Tibial nerve (tissue), 4 donors: ENCODE measurements around the gene PRICKLE1. TPM values are rescaled to one million over a fixed set of nuclear protein-coding genes. Genes with fewer than 3 reads are reported as not detected.

ENCODE experiments used
- DNase-seq, 2 donors: peaks; one replicate each; pipeline ENCODE4 v3.0.0-alpha.2; 2019; ENCODE audit warnings: low spot score in 2 of 2
- H3K27ac ChIP-seq, 4 donors: fragments of 200-600 bp; sonication (generic) in 3 of 4; one replicate each; pipeline ENCODE4 v1.5.1; 2017 to 2019; ENCODE audit warnings: mild to moderate bottlenecking in 1 of 4
- H3K27me3 ChIP-seq, 2 donors: fragments of 200-600 bp; sonication (generic) in 1 of 2; one replicate each; pipeline versions ENCODE4 v1.5.1 to v1.6.0; 2017 to 2019
- H3K36me3 ChIP-seq, 3 donors: fragments of 200-600 bp; sonication (generic); one replicate each; pipeline ENCODE4 v1.5.1; 2018 to 2019
- H3K4me1 ChIP-seq, 4 donors: fragments of 200-600 bp; sonication (generic) in 3 of 4; one replicate each; pipeline ENCODE4 v1.5.1; 2017 to 2019
- H3K4me3 ChIP-seq, 4 donors: fragments of 200-600 bp; sonication (generic) in 3 of 4; one replicate each; pipeline ENCODE4 v1.5.1; 2017 to 2019; ENCODE audit warnings: mild to moderate bottlenecking in 1 of 4, moderate library complexity in 1 of 4
- H3K9me3 ChIP-seq, 4 donors: fragments of 200-600 bp; sonication (generic) in 3 of 4; one replicate each; pipeline ENCODE4 v1.5.1; 2017 to 2019
- EP300 ChIP-seq, 2 donors: sonication (generic); formaldehyde crosslinking; IDR thresholded peaks; one replicate each; pipeline ENCODE4 v1.6.1; 2017; ENCODE audit warnings: antibody characterized with exemption in 2 of 2, mild to moderate bottlenecking in 1 of 2
- POLR2A ChIP-seq, 2 donors: fragments of 450-650 bp; IDR thresholded peaks; one replicate each; pipeline ENCODE4 v1.6.1; 2017; ENCODE audit warnings: antibody characterized with exemption in 2 of 2, mild to moderate bottlenecking in 2 of 2, moderate library complexity in 2 of 2
- WGBS, 2 donors: methylation state at CpG; one replicate each; pipeline ENCODE4 v1.1.5; 2018; 5-methylcytosine and 5-hydroxymethylcytosine counted together
- total RNA-seq, 4 donors: library from RNA; depleted of rRNA; stranded (reverse); fragments of >200 nt; gene quantifications; one replicate each; pipeline ENCODE4 v1.1.0, GENCODE V29; 2016
- TF ChIP-seq, protein P1 (sequence below), 5 experiments: fragments of 200-600 bp in 3 of 5; fragments of 450-650 bp in 2 of 5; sonication (generic) in 3 of 5; IDR thresholded peaks; one replicate each; pipeline ENCODE4 v1.5.1; 2016 to 2019; ENCODE audit warnings: antibody characterized with exemption in 5 of 5, mild to moderate bottlenecking in 3 of 5, moderate library complexity in 2 of 5

PRICKLE1 gene
- total RNA-seq, 4 donors from 2014 or later, result 21.6 to 51.7 (median 34.5) TPM

DNA sequence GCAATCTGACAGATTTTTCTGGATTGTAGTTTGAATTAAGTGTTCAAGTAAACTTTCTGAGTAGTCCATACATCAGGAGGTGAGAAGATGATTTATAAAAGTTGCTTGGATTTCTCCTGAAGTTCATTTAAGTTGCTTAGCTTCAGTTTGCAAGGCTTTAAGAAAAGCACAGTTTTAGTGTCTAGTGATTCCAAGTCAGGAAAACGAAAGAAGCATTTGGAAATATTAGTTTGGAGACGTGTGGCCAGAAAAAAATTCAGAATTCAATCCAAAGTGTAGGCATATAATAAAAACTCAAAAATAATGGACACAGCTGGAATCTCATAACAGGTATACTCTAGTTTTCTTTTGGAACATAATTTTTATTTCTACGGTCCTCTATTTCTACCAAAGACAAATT is 25.5 kb upstream of the PRICKLE1 start:
- Histone ChIP-seq H3K4me3 (no peak overlapping the region), H3K27ac (no peak overlapping the region), H3K4me1 (peaks cover 0 to 10% (median 0%) of the 10 kb centered on the region in 4 donors), H3K36me3 (no peaks in the 10 kb centered on the region), H3K9me3 (peaks cover 0 to 38% (median 4%) of the 10 kb centered on the region in 4 donors), H3K27me3 (no peaks in the 10 kb centered on the region)
- TF ChIP-seq, protein P1, sequence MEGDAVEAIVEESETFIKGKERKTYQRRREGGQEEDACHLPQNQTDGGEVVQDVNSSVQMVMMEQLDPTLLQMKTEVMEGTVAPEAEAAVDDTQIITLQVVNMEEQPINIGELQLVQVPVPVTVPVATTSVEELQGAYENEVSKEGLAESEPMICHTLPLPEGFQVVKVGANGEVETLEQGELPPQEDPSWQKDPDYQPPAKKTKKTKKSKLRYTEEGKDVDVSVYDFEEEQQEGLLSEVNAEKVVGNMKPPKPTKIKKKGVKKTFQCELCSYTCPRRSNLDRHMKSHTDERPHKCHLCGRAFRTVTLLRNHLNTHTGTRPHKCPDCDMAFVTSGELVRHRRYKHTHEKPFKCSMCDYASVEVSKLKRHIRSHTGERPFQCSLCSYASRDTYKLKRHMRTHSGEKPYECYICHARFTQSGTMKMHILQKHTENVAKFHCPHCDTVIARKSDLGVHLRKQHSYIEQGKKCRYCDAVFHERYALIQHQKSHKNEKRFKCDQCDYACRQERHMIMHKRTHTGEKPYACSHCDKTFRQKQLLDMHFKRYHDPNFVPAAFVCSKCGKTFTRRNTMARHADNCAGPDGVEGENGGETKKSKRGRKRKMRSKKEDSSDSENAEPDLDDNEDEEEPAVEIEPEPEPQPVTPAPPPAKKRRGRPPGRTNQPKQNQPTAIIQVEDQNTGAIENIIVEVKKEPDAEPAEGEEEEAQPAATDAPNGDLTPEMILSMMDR (IDR thresholded peaks at IDR 0.05), result no peak
- TF ChIP-seq EP300 (IDR thresholded peaks at IDR 0.05) (no peak), POLR2A (IDR thresholded peaks at IDR 0.05) (no peak)
- DNase-seq, result no peak
- 66 to 76% methylated on average over 3 of the region's 3 CpGs for WGBS, 2 donors

GRCh38 chr12:42612231-42612613 is 22.7 kb upstream of the PRICKLE1 start:
- H3K27ac ChIP-seq, result peak overlapping the region in 1 of 4 donors; percentile 52
- peaks cover 0 to 10% (median 0%) of the 10 kb centered on the region in 4 donors for H3K4me1 ChIP-seq
- H3K36me3 ChIP-seq, result no peaks in the 10 kb centered on the region
- H3K27me3 ChIP-seq, result no peaks in the 10 kb centered on the region
- no peak overlapping the region for H3K4me3 ChIP-seq
- TF ChIP-seq EP300 (IDR thresholded peaks at IDR 0.05) (no peak), POLR2A (IDR thresholded peaks at IDR 0.05) (no peak)
- TF ChIP-seq, protein P1 (IDR thresholded peaks at IDR 0.05), result no peak
- DNase-seq, result no peak
- H3K9me3 ChIP-seq, result peaks cover 0 to 19% (median 1%) of the 10 kb centered on the region in 4 donors

- DNase-seq, result no peak
- Histone ChIP-seq H3K4me1 (peaks cover 0 to 10% (median 0%) of the 10 kb centered on the region in 4 donors), H3K9me3 (peaks cover 0 to 14% (median 1%) of the 10 kb centered on the region in 4 donors), H3K27ac (peak overlapping the region in 1 of 4 donors; percentile 52), H3K36me3 (no peaks in the 10 kb centered on the region), H3K4me3 (no peak overlapping the region), H3K27me3 (no peaks in the 10 kb centered on the region)
- WGBS, 2 donors, result 47 to 50% methylated on average over 4 of the region's 4 CpGs
- TF ChIP-seq POLR2A (IDR thresholded peaks at IDR 0.05), result no peak
- no peak for TF ChIP-seq EP300 (IDR thresholded peaks at IDR 0.05)
- TF ChIP-seq, protein P1 (IDR thresholded peaks at IDR 0.05), result no peak
Measured at GRCh38 chr12:42611571-42612230, 22.2 kb upstream of the PRICKLE1 start.

GRCh38 chr12:42609605-42610004 is 20.1 kb upstream of the PRICKLE1 start:
- DNase-seq, result no peak
- Histone ChIP-seq H3K27me3 (no peaks in the 10 kb centered on the region), H3K27ac (no peak overlapping the region), H3K4me3 (no peak overlapping the region), H3K4me1 (peaks cover 0 to 10% (median 0%) of the 10 kb centered on the region in 4 donors), H3K36me3 (no peaks in the 10 kb centered on the region), H3K9me3 (no peaks in the 10 kb centered on the region)
- WGBS, 2 donors, result 91 to 92% methylated on average over 8 of the region's 8 CpGs
- TF ChIP-seq, protein P1 (IDR thresholded peaks at IDR 0.05), result no peak
- TF ChIP-seq POLR2A (IDR thresholded peaks at IDR 0.05), result no peak
- TF ChIP-seq EP300 (IDR thresholded peaks at IDR 0.05), result no peak

- Histone ChIP-seq H3K27me3 (no peaks in the 10 kb centered on the region), H3K36me3 (no peaks in the 10 kb centered on the region), H3K4me3 (no peak overlapping the region), H3K4me1 (peaks cover 0 to 10% (median 0%) of the 10 kb centered on the region in 4 donors), H3K27ac (no peak overlapping the region), H3K9me3 (no peaks in the 10 kb centered on the region)
- no peak for TF ChIP-seq POLR2A (IDR thresholded peaks at IDR 0.05)
- DNase-seq, result no peak
- 55 to 66% methylated on average over 11 of the region's 11 CpGs for WGBS, 2 donors
Measured at GRCh38 chr12:42608196-42608825, 18.8 kb upstream of the PRICKLE1 start.
